Stimulated activated CD8-positive, alpha-beta memory T cell treated with anti-CD3 and anti-CD28 coated beads, Interleukin-2, amount 100 ng/mL, for 48 hours (primary cell): ENCODE data around the gene SOX4.
"Not testable (repeated sequence)": the region's sequence is repeated elsewhere in the genome, so short reads cannot be mapped to it uniquely, and the experiment has no call there.

Experiments
- DNase-seq, 2 donors: peaks; one replicate each; pipeline ENCODE4 v3.0.0-alpha.2; 2020; ENCODE audit warnings: low read depth in 2 of 2

The SOX4 gene

DNA sequence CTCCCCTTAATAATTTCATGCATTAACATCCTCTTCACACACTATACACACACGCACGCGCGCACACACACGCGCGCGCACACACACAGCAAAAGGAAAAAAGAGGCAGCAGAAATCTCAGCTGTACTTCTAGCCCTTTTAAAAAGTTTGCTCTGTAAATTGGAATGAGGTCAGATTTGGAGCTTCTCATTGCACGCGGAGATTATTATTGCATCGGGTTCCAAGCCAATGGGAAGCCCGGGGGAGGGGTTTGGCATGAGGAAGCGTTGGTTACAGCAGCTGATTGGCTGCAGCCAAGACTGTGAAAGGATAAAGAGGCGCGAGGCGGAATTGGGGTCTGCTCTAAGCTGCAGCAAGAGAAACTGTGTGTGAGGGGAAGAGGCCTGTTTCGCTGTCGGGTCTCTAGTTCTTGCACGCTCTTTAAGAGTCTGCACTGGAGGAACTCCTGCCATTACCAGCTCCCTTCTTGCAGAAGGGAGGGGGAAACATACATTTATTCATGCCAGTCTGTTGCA, at the start of gene SOX4:
TSS of gene SOX4 (plus strand) at position 340 of the 515 bp plus-strand sequence. CDS start 784 bp downstream, outside the sequence.
- peak in 1 of 2 donors; percentile 55 for DNase-seq

DNA sequence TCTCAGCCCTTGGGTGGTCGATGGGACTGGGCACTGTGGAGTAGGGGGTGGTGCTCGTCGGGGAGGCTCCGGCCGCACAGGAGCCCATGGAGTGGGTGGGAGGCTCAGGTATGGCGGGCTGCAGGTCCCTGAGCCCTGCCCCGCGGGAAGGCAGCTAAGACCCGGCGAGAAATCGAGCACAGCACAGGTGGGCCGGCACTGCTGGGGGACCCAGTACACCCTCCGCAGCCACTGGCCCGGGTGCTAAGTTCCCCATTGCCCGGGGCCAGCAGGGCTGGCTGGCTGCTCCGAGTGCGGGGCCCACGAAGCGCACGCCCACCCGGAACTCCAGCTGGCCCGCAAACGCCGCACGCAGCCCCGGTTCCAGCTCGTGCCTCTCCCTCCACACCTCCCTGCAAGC, 41.3 kb upstream of the SOX4 start:
- DNase-seq: not testable (repeated sequence)

DNA sequence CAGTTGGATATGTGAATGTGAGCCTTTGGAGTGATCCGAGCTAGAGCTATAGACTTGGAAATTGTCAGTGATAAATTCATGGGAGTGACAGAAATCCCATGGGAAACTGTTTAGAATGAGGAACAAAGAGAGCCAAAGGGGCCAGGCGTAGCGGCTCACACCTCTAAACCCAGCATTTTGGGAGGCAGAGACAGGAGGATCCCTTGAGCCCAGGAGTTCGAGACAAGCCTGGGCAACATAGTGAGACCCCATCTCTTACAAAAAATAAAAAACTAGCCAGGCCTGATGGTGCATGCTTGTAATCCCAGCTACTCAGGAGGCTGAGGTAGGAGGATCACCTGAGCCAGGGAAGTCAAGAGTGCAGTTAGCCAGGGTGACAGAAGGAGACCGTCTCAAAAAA, 39.3 kb upstream of the SOX4 start:
- DNase-seq: no peak

DNA sequence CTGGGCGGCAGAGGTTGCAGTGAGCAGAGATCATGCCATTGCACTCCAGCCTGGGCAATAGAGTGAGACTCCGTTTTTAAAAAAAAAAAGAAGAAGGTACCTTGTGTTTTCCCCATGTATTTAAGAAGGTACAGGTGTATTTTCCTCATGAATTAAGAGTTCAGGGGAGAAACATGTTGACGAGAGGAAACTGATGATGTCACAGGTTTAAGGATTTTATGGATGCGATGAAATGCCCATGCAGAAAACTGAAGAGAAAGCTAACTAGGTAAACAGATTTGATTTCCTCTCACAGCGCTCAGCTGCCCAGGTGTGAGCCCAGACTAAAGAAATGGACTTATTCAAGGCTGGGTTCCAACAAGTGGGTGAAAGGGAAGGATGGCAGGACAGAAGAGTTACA, 38.4 kb upstream of the SOX4 start:
- no peak for DNase-seq

DNA sequence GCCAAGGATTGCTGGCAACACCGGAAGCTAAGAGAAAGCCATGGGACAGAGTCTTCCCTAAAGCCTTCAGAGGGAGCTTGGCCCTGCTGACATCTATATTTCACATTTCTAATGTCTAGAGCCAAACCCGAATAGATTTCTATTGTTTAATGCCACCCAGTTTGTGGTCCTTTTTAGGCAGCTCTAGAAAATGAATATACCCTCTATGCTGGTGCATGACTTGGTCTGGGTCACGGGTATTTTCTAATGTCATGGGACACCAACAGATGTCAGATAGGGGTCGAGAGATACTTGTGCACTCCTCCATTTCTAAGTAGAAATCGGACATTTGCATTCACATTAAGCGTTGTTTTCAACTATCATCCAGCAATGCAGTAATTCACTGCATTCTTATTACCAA, 37.0 kb upstream of the SOX4 start:
- no peak for DNase-seq

DNA sequence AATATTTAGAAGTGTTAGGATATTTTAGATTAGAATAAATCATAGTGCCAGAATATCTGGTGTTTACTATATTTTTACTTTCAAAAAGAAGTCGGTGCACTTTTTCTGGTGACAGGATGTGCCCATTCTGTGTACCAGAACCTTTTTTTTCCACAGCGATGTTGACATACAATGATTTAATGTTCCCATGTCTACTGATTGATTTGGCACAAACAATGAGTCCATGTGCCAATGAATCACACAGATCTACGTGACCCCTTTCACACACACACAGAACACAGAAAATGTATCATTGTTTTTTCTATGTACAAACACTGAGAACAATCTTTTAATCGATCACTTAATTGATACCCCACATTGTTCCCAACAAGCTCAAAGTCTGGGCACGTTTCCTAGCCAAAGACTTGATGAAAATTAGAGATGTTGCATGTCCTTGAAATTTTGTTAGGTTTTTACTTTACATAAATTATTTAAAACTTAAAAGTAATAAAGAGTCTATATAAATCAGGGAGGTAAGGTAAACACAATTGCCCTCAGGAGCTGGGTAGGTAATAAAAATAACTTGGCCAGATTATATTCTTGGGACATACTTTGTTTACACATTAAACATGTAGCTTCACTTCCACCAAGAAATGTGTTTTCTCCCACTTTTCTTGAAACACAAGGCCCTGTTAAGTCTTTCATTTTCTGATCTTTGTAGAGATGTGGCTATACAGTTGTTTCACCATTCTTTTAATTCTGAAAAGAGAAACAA, 36.4 kb upstream of the SOX4 start:
- no peak for DNase-seq

DNA sequence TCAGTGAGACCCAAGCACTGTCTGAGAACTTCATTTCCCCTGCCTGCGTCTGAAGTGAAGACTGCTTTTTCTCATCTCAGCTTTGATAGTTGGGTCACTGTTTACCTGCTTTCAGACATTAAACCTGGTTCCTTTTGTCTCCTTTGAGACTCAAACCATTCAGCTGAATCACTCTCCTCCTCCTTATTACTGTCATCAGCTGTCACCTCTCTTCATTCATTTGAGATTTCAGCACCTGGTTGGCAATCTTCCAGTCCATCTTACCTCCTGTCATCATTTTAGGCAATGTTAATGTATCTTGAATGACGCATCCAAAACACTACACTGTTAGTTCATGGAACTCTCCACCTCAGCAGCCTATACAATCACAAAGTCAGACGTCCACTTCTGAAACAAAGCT, 34.3 kb upstream of the SOX4 start:
- DNase-seq: no peak

DNA sequence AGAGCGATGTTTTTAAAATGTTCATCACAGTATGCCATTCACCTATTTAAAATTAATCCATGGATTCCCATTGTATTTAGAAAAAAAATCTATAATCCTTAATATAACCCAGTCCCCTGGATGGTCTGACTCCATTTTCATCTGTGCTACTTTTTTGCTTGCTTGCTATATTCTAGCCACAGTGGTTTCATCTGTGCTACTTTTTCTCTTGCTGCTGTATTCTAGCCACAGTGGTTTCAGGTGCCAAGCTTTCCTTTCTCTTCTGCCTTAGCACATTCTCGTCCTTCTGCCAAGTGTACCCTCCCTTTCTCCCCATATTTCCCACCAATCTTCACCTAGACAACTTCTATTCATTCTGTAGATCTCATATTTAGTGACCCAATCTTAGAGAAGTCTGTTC, 33.3 kb upstream of the SOX4 start:
- no peak for DNase-seq

DNA sequence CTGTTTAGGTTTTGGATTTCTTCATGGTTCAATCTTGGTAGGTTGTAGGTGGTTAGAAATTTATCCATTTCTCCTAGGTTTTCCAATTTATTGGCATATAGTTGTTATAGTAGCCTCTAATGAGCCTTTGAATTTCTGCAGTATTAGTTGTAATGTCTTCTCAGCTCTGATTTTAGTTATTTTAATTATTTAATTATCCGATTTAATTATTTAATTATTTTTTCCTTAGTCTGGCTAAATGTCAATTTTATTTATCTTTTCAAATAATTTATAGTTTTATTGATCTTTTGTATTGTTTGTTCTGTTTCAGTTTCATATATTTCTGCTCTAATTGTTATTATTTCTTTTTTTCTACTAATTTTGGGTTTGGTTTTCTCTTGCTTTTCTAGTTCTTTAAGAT, 28.1 kb upstream of the SOX4 start:
- no peak for DNase-seq

DNA sequence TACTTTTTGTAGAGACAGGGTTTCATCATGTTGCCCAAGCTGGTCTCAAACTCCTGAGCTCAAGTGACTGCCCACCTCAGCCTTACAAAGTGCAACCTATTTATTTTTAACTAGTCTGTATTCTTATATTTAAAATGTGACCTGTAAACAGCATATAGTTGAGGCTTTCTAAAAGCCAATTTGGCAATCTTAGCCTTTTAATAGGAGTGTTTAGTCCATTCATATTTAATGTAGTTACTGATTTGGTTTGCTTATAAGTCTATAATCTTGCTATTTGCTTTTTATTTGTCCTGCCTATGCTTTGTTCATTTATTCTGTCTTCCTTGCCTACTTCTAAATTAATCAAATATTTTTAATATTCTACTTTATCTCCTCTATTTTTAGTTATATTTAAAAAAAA, 15.0 kb upstream of the SOX4 start:
- no peak for DNase-seq

DNA sequence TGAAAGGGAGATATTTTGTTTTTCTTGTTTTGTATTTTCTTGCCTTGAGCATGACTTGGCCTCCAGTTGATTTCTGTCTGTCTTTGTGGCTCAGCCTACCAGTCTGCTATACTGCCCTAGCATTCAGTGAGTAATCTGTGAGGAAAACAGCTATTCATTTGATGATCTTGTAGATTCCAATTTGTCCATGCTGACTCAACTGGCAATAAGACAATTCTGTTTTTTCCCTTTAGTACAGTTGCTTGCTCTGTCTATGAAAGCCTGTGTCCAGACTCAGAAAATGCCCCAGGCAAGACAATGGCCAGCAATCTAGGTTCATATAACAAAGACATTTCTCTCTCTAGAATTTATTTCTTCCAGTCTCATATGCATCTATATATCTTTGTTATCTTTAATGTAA, 10.9 kb upstream of the SOX4 start:
- no peak for DNase-seq

DNA sequence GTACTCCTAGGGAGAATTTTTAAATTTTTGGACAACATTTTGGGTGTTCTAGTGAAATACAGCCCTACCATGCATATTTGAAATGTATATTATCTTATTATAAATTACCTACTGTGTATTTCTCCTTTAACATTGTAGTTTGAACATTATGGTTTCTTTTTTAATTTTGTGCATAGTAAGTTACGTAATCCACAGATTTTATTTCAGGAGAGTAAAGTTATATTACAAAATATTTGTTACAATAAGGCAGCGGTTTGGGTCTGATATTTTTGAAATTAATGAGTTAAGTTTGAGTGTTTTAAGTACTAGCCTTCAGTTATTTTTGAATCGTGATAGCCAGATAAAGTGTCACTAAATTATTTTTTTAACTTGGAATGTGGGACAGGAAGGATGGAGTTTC, 7.3 kb upstream of the SOX4 start:
- DNase-seq: no peak

DNA sequence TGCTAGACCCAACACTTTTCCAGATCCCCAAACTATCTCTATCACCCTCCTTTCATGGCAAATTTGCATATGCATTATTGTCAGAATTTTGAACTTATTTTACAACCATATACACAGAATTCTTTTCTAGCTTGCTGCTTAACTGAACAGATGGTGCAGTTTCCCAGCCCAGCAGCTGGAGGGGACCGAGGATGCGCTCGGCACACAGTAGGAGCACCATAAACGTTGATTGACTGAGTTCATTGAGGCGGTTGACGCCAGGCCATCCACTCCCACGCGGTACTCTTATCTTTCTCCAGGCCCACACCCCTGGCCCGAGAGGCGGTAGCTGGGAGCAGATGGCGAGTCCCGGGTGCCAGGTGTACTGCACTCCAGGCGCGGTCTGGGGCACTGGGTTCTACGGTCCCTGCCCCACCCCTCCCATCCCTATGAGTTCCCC, 6.8 kb upstream of the SOX4 start:
- DNase-seq: no peak

DNA sequence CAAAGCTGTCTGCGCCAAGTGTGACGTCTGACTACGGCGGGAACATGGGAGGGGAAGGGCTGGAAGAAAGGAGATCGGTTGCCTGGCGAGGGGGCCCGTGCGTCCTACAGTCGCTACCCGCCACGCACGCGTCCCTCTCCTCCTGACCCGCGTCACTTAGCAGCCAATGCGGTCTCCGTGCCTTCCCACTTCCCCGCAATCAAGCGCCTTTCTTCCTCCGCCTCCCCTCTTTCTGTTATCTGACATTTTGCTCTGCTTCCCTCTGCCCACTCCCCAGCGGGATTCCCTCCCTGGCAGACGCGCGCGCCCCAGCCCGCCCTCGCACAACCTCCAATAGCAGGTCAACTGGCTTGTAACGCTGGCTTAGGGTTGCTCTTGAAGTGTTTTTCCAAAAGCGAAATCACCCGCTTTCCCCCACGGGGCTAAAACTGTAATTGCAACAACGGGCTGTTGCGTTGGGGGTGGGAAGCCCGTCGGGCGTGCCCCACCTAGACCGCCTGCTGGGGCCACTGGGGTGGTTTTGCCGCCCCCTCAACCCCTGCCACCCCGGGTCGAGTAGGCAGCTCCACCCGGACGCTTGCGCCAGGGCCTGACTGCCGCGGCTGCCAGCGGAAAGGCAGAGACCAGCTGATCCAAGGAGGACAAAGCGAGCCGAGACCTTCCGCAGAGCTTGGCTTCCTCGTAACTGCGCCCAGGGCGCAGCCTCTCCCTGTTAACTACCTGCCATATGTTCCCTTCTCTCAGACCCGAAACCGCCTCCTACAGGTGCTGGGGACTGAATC, 6.2 kb upstream of the SOX4 start:
- no peak for DNase-seq

DNA sequence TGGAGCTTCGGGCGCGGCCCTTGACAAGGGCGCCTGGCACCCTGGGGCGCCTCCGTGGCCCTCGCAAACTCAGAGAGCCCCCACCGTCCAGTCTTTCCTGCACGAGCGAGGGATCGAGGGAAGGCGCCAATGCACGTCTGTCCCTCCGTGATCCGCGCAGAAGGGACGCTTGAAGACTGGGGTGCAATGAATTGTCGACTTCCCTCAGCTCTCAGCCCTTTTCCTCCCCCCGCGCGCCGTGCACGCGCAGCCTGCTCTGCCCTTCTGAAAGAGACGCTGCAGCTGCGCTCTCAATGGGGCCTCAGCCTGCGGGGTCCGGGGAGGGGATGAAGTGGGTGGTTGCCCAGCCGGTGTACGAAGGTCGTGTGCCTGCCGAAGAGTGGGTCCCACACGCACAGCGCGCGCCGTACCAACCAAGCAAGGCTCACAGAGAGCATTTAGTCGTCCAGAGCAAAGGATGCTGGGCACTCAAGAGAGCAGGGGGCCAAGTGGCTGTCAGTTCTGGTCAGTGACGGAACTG, 5.5 kb upstream of the SOX4 start:
- no peak for DNase-seq

DNA sequence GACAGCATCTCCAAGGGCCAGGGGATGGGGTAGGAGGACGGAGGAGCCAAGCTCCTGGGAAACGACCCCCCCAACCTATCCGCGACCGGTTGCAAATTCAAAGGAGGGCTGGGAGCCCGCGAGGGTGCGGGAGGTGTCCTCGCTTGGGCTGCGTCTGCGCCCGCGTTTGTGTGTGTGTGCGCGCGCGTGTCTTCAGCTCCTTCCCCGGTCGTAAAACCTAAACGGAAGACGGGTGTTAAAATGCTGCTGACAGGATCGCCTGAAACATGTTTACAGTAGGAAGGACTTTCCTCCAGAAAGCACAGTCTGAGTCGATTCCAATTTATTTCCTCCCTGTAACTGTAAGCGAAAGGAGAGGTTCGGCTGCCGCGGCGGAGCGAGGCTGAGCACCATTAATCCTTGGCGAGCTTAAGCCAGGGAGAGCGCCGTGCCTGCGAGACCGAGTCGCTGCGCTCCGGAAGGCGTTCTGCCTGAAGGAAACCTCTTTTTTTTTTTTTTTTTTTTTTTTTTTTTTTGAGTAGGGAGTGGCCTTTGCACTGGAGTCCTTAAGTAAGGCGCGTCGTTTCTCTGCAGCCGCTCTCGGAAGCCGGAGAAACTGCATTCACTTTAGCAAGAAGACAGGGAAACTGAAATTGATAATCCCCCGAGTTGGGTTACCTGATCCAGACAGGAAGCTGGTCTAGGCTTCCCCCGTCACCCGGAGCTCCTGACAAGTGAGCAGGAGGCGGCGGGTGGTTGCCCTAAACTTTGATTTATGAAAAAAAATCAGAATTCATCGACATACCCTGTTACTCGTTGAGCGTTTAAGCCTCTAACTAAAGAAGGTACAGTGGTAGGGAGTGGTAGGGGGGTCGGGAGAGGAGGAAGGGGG, 4.8 kb upstream of the SOX4 start:
- no peak for DNase-seq

DNA sequence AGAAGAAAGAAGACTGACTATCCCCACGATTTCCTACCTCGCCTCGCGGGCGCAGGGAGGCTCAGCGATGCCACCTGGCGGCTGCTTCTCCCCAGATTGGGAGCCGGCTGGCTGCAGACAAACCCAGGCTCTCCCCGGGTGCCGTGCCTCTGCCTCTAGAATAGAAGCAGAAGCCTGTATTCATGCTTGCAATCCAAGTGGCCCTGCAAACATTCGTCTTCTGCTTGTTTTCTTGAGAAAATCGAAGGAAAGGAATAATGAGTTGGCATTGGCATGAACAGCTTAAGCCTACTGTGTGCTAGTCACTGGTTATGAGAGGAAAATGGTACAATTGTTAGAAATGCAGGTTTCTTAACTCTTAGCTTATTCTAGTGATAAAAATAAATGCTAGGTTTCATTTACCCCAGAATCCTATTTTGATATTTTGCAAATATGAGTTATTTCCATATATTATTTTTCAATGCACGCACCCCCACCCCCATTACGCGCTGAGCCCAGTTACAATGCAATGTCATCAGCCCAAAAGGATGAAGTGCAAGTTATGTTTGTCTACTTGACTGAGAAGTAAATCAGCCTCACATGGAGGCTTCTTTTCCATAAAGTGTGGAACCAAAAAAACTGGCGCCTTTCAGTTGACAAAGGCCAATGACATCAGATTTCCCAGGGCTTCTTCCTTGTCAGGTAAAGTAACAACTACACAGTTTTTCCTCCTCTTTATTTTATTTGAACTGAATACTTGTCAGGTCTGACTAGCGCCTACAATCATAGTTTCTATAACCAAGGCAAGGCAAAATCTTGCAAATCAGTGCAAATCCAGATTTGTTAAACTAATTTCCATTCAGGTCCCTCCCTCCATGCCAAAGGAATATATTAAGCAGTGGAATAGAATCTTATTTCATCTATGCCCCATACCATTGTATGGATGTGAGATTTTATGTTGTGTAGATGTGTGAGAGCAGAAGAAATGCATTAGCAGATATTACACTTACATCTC, 3.9 kb upstream of the SOX4 start:
- DNase-seq: peak; percentile 75 to 78

DNA sequence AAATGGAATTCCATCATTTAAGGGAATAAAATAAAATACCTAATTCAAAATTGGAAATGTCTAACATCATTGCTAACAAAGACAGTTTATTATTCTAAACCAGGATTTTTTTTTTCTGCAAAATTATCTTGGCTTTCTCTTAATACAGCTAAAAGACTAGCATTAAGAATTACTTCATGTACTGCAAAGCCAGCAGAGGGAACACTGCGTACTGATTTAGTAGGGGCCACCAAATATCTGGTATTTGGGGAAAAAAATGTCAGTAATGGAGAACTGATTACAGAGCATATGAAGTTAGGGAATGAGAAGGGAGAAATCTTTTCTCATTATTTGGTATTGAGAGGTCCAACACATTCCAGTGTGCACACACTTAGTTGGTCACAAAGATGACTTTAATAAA, 3.2 kb upstream of the SOX4 start:
- no peak for DNase-seq

DNA sequence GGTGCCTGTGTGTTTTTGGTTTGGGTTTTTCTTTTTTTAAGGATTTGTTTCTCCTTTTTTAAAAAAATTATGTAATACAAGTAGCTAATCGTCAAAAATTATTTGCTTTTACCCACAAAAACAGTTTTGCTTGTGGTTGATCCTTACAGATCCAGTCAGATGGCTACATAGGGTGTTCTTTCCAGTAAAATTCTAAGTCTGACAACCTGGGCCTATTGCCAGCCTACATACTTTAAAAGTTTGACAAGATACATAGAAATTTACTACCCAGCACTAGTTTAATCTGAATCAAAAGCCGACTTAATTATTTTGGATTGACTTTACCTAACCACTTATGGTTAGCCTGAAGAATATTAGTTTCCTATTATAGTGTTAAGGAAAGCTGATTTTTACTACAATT, 2.1 kb upstream of the SOX4 start:
- no peak for DNase-seq

DNA sequence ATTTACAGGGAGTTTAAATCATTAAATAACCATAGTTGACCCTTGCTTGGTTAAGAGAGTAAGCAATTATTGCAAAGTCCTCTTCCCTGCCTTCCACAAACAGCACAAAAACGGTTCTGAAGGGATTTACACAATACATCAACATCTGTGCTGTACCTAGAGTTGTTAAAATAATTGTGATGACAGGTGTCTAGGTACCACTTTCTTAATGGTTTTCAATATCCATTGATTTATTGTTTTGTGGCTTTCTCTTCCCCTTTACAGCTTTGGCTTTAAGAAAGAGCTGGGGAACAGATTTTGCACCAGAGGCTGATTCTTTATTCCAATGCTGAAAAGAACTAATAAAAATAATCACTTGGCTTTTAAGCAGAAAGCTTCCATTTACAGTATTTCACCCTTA, 598 bp upstream of the SOX4 start:
- no peak for DNase-seq
